Brain microvascular endothelial cell (primary cell): Measurements from ENCODE around the gene HIVEP2.

Experiments
- DNase-seq: peaks from one replicate; pipeline ENCODE4 v3.0.0-alpha.2; 2020
- H3K27ac ChIP-seq: fragments of 250-450 bp; sonication (Bioruptor Pico); 2 replicates; pipeline ENCODE4 v1.5.1; 2020; ENCODE audit warnings: mild to moderate bottlenecking, moderate library complexity
- H3K27me3 ChIP-seq: fragments of 250-450 bp; sonication (Bioruptor Pico); replicated peaks from 2 replicates; pipeline ENCODE4 v1.5.1; 2020; ENCODE audit warnings: mild to moderate bottlenecking
- H3K36me3 ChIP-seq: fragments of 250-450 bp; sonication (Bioruptor Pico); replicated peaks from 2 replicates; pipeline ENCODE4 v1.5.1; 2020; ENCODE audit warnings: mild to moderate bottlenecking
- H3K4me3 ChIP-seq: 2 replicates; pipeline ENCODE4 v1.5.1; 2011; ENCODE audit warnings: low read depth, mild to moderate bottlenecking, control low read depth, low read length, moderate library complexity
- CTCF ChIP-seq: IDR thresholded peaks from 2 replicates; pipeline ENCODE4 v1.5.1; 2011; ENCODE audit warnings: low read depth, mild to moderate bottlenecking, moderate library complexity, low read length, control low read depth, inconsistent platforms; ENCODE audit errors: missing control alignments
- in situ Hi-C: cut with HindIII; loops from 2 replicates; pipeline ENCODE4 v1.10.0; 2017; ENCODE audit warnings: low sequenced_read_pairs, low pct_ligation_motif_present

The HIVEP2 gene

GRCh38 chr6:142712231-142712630, 232.7 kb downstream of the HIVEP2 start:
- DNase-seq, result no peak
- in situ Hi-C loops, result no loop called here

GRCh38 chr6:142708651-142709050, 236.3 kb downstream of the HIVEP2 start:
- in situ Hi-C loops, result no loop called here
- H3K27me3 ChIP-seq, result no peaks in the 10 kb centered on the region
- no peak overlapping the region for H3K4me3 ChIP-seq
- TF ChIP-seq CTCF, result no peak
- no peak overlapping the region for H3K27ac ChIP-seq
- no peak for DNase-seq
- H3K36me3 ChIP-seq, result no peaks in the 10 kb centered on the region

More at GRCh38 chr6:142712231-142712630, 232.7 kb downstream of the HIVEP2 start:
- H3K27me3 ChIP-seq, result no peaks in the 10 kb centered on the region
- H3K27ac ChIP-seq, result no peak overlapping the region
- no peaks in the 10 kb centered on the region for H3K36me3 ChIP-seq
- no peak overlapping the region for H3K4me3 ChIP-seq
- TF ChIP-seq CTCF, result no peak

GRCh38 chr6:142707255-142707654, 237.7 kb downstream of the HIVEP2 start:
- H3K27ac ChIP-seq, result no peak overlapping the region
- no peaks in the 10 kb centered on the region for H3K27me3 ChIP-seq
- in situ Hi-C loops, result no loop called here
- no peaks in the 10 kb centered on the region for H3K36me3 ChIP-seq
- TF ChIP-seq CTCF, result no peak
- DNase-seq, result no peak
- no peak overlapping the region for H3K4me3 ChIP-seq

- H3K27ac ChIP-seq, result no peak overlapping the region
- H3K4me3 ChIP-seq, result no peak overlapping the region
- no peak for TF ChIP-seq CTCF
- no peaks in the 10 kb centered on the region for H3K36me3 ChIP-seq
- in situ Hi-C loops, result no loop called here
- DNase-seq, result no peak
- no peaks in the 10 kb centered on the region for H3K27me3 ChIP-seq
Measured at GRCh38 chr6:142706210-142706609, 238.8 kb downstream of the HIVEP2 start.

GRCh38 chr6:142705054-142705453, 239.9 kb downstream of the HIVEP2 start:
- no peak overlapping the region for H3K27ac ChIP-seq
- DNase-seq, result no peak
- no peaks in the 10 kb centered on the region for H3K27me3 ChIP-seq
- in situ Hi-C loops, result no loop called here
- H3K4me3 ChIP-seq, result no peak overlapping the region
- no peak for TF ChIP-seq CTCF
- H3K36me3 ChIP-seq, result no peaks in the 10 kb centered on the region
